ENCODE measurements around the gene HINT3.
"Not testable (repeated sequence)": the region's sequence is repeated elsewhere in the genome, so short reads cannot be mapped to it uniquely, and the experiment has no call there.

Gene HINT3

DNA sequence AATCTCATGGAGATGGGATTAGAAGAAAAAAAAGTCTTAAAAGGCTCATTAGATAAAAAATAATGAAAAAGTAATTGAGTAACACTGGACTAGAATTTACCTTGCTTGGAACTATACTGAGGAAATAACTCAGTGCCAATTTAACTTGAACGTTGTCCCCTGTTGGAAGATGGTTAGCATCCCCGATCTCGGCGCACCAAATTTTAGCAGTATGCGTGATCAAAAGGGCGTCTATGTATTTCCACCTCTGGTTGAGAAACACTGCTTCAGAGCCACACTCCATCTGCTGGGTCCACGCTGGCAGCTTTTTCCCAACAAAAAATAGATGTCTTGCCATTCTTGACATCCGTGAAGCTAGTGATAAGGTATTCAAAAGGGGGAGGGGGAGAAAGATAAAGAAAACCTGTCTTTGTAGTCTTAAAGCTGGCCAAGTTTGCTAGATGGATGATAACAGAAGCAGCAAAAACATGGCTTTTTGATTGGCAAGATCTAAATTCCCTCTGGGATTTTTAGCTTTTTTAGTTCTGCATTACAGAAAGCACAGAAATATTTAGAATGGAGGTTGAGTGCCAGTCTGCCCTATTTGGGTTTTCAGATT lies 6.4 kb downstream of the HINT3 start:
- peaks cover 19% of the 10 kb centered on the region for H3K4me1 Mint-ChIP-seq
- no peak overlapping the region for H3K27ac Mint-ChIP-seq
- ATAC-seq (ENCODE audit: low read depth) (no peak), DNase-seq (ENCODE audit: low spot score in 2 of 2) (no peak)
- H3K36me3 Mint-ChIP-seq, result peaks cover 7% of the 10 kb centered on the region
- no peaks in the 10 kb centered on the region for H3K27me3 Mint-ChIP-seq
- no peaks in the 10 kb centered on the region for H3K9me3 Mint-ChIP-seq
- H3K4me3 Mint-ChIP-seq, result no peak overlapping the region

DNA sequence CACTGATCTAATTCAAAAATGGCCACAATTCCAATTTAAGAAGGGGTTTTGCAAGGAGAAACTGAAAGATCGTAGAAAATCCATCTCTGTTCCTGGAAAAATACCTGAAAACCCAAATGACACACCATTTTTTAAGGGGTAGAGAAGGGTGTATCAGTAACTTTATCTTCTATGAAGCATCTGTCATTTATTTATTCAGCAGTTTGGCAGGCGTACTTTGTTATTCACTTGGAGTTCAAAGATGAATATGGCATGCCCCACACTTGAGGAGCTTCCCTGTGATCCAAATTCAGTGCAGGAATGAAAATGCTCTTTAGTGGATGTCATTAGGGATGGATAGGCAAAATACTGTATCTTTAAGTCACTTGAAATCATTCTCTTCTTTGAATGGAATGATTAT lies 7.2 kb downstream of the HINT3 start:
- Mint-ChIP-seq H3K4me3 (no peak overlapping the region), H3K27me3 (no peaks in the 10 kb centered on the region), H3K27ac (no peak overlapping the region), H3K36me3 (peaks cover 11% of the 10 kb centered on the region), H3K9me3 (no peaks in the 10 kb centered on the region), H3K4me1 (peaks cover 27% of the 10 kb centered on the region)
- DNase-seq (ENCODE audit: low spot score in 2 of 2) (no peak), ATAC-seq (ENCODE audit: low read depth) (no peak)

DNA sequence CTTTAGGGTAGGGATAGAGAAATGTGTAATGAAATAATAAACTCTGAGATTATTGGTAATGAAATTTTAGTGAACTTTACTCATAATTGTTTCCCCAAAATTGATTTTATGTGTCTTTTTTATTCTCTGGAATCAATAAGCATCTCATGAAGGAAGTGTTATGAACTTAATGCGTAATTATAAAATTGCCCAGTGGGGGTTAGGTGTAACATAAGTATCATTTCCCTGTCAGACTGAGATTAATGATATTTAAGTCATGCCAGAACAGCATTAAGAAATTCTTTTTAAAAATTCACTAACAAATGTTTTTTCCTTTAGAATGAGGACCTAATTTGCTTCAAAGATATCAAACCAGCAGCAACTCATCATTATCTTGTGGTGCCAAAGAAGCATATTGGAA lies 10.0 kb downstream of the HINT3 start:
- Mint-ChIP-seq H3K4me1 (peaks cover 37% of the 10 kb centered on the region), H3K9me3 (no peaks in the 10 kb centered on the region), H3K36me3 (peaks cover 14% of the 10 kb centered on the region), H3K4me3 (no peak overlapping the region), H3K27ac (no peak overlapping the region), H3K27me3 (no peaks in the 10 kb centered on the region)
- no peak for ATAC-seq (ENCODE audit: low read depth)
- DNase-seq (ENCODE audit: low spot score in 2 of 2), result no peak

DNA sequence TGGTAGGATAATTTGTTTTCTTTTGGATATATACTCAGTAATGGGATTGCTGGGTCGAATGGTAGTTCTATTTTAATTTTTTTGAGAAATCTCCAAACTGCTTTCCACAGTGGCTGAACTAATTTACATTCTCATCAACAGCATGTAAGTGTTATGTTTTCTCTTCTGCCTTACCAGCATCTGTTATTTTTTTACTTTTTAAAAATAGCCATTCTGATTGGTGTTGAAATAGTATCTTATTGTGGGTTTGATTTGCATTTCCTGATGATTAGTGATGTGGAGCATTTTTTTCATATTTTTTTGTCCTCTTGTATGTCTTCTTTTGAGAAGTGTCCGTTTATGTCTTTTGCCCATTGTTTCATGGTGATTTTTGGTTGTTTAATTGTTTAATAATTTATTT lies 11.9 kb downstream of the HINT3 start:
- peak overlapping the region; percentile 48 for H3K4me3 Mint-ChIP-seq
- peak overlapping the region; percentile 62 for H3K27ac Mint-ChIP-seq
- DNase-seq (ENCODE audit: low spot score in 2 of 2), result no peak
- H3K9me3 Mint-ChIP-seq, result no peaks in the 10 kb centered on the region
- ATAC-seq (ENCODE audit: low read depth), result peak; percentile 37
- H3K27me3 Mint-ChIP-seq, result no peaks in the 10 kb centered on the region
- peaks cover 29% of the 10 kb centered on the region for H3K4me1 Mint-ChIP-seq
- peaks cover 14% of the 10 kb centered on the region for H3K36me3 Mint-ChIP-seq

DNA sequence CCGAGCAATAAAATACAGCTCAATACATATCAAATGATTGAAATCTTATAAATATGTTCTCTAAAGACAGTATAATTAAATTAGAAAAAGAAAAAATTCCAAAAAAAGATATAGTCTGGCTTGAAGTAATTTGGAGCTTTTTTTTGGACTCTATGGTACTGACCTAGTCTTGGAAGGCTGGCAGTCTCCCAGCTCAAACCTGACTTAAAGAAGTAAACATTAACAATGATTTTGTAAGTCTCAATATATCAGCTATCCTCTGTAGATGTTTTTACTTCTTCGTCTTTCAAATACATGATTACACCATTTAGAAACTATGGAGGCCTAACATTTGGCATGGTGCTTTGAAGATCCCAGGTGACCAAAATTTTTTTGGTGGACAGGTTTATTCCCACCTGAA lies 14.2 kb downstream of the HINT3 start:
- ATAC-seq (ENCODE audit: low read depth) (no peak), DNase-seq (ENCODE audit: low spot score in 2 of 2) (no peak)
- Mint-ChIP-seq H3K36me3 (peaks cover 14% of the 10 kb centered on the region), H3K4me3 (no peak overlapping the region), H3K27ac (no peak overlapping the region), H3K9me3 (no peaks in the 10 kb centered on the region), H3K27me3 (no peaks in the 10 kb centered on the region), H3K4me1 (peaks cover 25% of the 10 kb centered on the region)

DNA sequence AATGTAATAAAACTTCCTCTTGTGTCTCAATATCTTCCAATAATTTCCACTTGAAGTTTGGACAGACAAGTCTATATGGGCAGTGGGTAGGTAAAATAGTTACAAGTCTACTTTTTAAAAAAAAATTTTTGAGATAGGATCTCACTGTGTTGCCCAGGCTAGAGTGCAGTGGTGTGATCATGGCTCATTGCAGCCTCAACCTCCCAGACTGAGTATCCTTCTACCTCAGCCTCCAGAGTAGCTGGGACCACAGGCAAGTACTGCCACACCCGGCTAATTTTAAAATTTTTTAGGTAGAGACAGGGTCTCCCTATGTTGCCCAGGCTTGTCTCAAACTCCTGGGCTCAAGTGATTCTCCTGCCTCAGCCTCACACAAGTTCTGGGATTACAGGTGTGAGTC lies 15.9 kb downstream of the HINT3 start:
- Mint-ChIP-seq H3K4me1 (peaks cover 23% of the 10 kb centered on the region), H3K36me3 (peaks cover 16% of the 10 kb centered on the region)
- not testable (repeated sequence) for H3K9me3 Mint-ChIP-seq; H3K4me3 Mint-ChIP-seq; H3K27ac Mint-ChIP-seq; H3K27me3 Mint-ChIP-seq; DNase-seq (ENCODE audit: low spot score in 2 of 2); ATAC-seq (ENCODE audit: low read depth)

DNA sequence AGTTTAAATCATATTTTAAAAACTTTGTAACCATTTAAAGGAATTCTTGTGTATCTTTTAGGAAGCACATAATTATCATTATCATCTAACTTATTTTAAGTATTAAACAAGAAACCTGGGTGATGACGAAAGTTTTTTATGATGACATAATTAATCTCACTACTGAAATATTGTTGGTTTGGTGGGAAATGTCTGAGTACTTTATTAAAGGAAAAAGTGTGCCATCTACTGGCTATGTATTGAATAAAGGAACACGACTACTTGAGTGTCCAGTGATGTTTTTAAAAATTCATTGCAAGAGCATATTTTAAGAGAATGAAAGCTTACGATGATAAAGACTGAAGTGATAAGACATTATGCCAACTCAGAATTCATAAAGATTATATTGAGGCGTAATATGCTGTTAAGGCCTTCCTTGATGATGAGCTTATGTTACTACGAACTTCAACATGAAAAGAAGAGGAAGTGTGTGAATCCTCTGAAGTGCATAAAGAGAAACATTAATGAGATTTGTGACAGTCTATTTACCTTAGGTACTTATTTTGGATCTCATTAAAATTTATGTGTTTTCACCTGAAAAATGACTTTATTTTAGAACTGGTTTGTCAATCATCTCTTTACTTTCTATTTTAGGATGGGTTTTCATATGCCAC lies 17.8 kb downstream of the HINT3 start:
- ATAC-seq (ENCODE audit: low read depth) (peak; percentile 71), DNase-seq (ENCODE audit: low spot score in 2 of 2) (peak in 1 of 2 donors; percentile 27)
- no peaks in the 10 kb centered on the region for H3K27me3 Mint-ChIP-seq
- H3K4me3 Mint-ChIP-seq, result no peak overlapping the region
- peaks cover 8% of the 10 kb centered on the region for H3K4me1 Mint-ChIP-seq
- H3K9me3 Mint-ChIP-seq, result no peaks in the 10 kb centered on the region
- H3K36me3 Mint-ChIP-seq, result peaks cover 4% of the 10 kb centered on the region
- H3K27ac Mint-ChIP-seq, result no peak overlapping the region

DNA sequence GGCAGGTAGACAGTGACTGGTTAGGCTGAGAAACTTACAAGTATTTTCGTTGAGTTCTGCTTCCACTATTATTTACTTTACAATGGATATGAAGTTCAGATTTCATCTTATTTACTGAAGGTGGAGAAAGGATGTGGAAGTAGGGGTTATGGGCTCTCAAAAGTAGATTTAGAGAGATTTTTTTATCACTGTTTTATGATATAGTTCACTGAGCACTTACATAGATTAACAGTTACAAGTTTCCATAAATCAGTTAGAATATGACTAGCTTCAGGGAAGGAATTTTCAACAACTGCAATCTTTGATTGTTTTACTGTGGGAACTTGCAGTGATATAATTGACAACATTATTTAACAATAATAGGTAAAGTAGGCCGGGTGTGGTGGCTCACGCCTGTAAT lies 22.5 kb downstream of the HINT3 start:
- DNase-seq (ENCODE audit: low spot score in 2 of 2) (no peak), ATAC-seq (ENCODE audit: low read depth) (no peak)
- H3K9me3 Mint-ChIP-seq, result no peaks in the 10 kb centered on the region
- no peak overlapping the region for H3K4me3 Mint-ChIP-seq
- no peaks in the 10 kb centered on the region for H3K27me3 Mint-ChIP-seq
- peaks cover 4% of the 10 kb centered on the region for H3K36me3 Mint-ChIP-seq
- no peak overlapping the region for H3K27ac Mint-ChIP-seq
- peaks cover 3% of the 10 kb centered on the region for H3K4me1 Mint-ChIP-seq

DNA sequence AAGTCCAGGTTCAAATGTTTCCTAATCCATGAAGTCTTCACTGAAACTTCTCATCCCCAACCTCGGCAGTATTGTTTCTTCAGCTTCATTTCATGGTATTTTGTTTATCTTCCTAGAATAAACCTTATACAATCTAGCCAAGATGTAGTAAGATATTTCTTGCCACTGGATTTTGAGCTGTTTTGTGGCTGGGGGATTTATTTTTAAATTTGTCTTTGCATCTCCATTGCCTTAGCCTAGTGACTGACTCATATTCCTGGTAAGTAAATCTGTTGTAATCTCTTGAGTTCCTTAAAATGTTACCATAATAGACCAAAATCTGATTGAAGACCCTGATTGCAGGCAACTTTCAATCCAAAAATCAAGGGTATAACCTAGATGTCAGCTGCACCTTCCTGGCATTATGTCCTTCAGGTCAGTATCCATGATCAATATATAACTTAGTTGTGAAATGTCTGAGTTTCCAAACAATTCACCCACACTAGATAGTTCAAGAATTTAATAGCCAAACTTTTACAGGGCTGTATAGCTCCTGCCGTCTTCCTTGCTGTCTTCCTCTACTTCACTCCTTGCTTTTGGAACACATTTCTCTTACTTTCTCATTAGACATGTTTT lies 25.1 kb downstream of the HINT3 start:
- no peaks in the 10 kb centered on the region for H3K4me1 Mint-ChIP-seq
- no peak overlapping the region for H3K4me3 Mint-ChIP-seq
- no peaks in the 10 kb centered on the region for H3K27me3 Mint-ChIP-seq

DNA sequence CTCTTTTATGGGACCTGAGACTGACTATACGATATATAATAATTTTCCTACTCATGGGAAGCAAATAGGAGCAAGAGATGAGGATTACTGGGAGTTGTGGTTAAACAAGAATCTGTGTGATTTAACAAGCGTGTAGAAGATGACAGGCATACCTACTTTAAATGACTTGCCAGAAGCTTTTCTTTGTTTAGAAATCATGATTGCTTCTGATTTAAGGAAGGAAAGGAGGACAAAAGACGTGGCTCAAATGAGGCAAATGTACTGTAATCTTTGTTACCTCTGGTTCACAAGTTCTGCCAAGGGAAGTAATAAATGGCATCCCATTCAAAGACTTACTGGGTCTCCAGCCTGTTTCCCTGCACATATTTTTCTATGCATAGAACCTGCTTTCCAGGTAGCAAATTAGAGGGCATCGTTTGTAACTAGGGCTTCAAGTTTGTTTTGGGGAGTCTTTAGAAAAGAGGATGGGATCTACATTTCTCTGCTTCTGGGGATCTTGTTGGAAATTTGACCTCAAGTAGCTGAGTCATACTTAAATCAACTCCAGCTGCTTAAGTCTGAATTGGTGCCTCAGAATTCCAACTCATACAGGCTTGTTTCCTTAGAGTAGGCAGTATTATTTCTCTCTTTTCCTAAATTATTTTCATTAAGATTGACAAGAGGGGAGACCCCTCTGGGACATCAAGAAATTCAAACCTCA lies 26.8 kb downstream of the HINT3 start:
- DNase-seq (ENCODE audit: low spot score in 2 of 2), result no peak
- H3K9me3 Mint-ChIP-seq, result no peaks in the 10 kb centered on the region
- no peak for ATAC-seq (ENCODE audit: low read depth)
- H3K4me1 Mint-ChIP-seq, result no peaks in the 10 kb centered on the region
- no peak overlapping the region for H3K27ac Mint-ChIP-seq
- H3K4me3 Mint-ChIP-seq, result no peak overlapping the region
- no peaks in the 10 kb centered on the region for H3K36me3 Mint-ChIP-seq
- H3K27me3 Mint-ChIP-seq, result no peaks in the 10 kb centered on the region

More for the DNA sequence above, 25.1 kb downstream of the HINT3 start:
- Mint-ChIP-seq H3K27ac (no peak overlapping the region), H3K9me3 (no peaks in the 10 kb centered on the region), H3K36me3 (peaks cover 4% of the 10 kb centered on the region)
- DNase-seq (ENCODE audit: low spot score in 2 of 2) (no peak), ATAC-seq (ENCODE audit: low read depth) (no peak)

DNA sequence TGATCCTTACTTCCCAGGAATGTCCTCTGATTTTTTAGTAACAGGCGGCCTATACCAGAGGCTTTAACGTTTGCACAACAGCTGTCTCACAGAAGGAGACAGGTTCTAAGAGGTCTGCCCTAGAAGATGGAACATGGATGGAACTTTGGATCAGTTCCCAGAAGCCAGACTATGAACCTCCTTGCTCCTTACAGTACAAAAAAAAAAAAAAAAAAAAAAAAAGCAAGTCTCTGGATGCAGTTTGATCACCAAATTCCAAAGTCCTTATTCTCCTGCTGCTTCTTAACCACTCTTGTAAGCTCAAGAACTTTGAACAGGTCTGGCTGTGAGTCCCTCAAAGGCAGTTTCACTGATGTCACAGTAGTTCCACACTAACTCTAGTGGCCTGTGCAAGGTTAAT lies 27.7 kb downstream of the HINT3 start:
- ATAC-seq (ENCODE audit: low read depth) (no peak), DNase-seq (ENCODE audit: low spot score in 2 of 2) (no peak)
- Mint-ChIP-seq H3K27me3 (no peaks in the 10 kb centered on the region), H3K4me3 (no peak overlapping the region), H3K27ac (no peak overlapping the region), H3K9me3 (no peaks in the 10 kb centered on the region), H3K4me1 (peaks cover 1% of the 10 kb centered on the region), H3K36me3 (no peaks in the 10 kb centered on the region)

DNA sequence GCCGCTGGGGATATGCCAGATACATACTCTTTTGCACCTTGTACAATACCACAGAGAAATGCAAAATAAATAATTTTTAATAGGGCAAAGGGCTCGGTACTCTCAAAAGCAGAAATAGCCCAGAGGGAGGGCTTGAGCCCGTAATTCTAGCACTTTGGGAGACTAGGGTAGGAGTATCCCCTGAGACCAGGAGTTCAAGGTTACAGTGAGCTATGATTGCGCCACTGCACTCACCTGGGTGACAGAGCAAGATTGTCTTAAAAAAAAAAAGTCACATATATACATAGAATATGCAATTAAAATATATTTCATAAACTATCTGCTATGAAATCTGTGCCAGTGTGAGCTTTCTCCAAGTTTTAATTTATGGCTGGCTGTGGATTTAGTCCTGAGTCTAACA lies 29.0 kb downstream of the HINT3 start:
- H3K27ac Mint-ChIP-seq, result no peak overlapping the region
- H3K4me3 Mint-ChIP-seq, result no peak overlapping the region
- DNase-seq (ENCODE audit: low spot score in 2 of 2), result no peak
- H3K4me1 Mint-ChIP-seq, result peaks cover 7% of the 10 kb centered on the region
- H3K9me3 Mint-ChIP-seq, result no peaks in the 10 kb centered on the region
- no peak for ATAC-seq (ENCODE audit: low read depth)
- H3K27me3 Mint-ChIP-seq, result no peaks in the 10 kb centered on the region
- no peaks in the 10 kb centered on the region for H3K36me3 Mint-ChIP-seq

DNA sequence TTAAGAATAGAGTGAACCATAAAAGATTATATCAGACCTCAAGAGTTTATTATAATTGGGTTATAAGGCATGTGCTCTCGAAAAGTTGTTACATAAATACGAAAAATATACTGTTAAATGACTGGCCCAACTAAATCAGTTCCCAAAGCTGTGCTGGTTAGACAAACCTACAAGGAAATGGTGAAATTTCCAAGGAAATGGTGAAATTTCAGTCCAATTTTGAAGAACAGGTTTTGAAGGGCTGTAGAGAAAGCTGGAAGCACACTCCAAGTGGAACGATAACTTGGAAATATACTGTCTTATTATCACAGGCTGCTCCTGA lies 29.4 kb downstream of the HINT3 start:
- Mint-ChIP-seq H3K4me1 (peaks cover 7% of the 10 kb centered on the region), H3K27ac (no peak overlapping the region), H3K36me3 (no peaks in the 10 kb centered on the region), H3K4me3 (no peak overlapping the region), H3K27me3 (no peaks in the 10 kb centered on the region), H3K9me3 (no peaks in the 10 kb centered on the region)
- ATAC-seq (ENCODE audit: low read depth) (no peak), DNase-seq (ENCODE audit: low spot score in 2 of 2) (no peak)

DNA sequence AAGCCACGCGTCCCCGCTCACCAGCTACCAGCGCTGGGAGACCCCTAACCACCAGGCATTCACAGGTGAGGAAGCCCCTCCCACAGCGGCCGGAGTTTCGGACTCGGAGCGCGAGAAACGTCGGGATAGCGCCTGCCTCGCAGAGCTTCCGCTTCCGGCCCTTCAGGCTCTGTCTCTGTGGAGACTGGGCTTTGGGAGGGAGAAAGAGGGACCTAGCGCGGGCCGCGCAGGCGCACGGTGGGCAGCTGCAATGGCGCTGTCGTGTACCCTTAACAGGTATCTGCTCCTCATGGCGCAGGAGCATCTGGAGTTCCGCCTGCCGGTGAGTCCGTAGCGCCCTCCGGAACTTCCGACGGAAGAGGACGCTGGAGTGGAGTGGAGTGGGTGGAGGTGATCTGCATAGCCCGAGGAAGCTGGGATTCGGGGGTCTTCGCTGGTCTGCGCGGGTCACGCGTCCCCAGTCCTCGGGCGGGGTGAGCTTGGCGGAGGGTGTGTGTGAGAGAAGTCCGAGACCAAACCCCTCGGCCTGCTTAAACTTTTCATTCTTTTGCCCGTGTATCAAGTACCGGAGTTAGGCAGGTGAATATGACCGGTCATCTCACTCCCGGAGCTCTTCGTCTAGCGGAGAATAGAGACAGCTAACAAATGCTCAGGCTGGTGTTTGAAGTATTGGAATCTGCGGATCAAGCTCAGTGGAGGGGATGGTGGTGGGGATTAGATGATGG lies 29.9 kb downstream of the HINT3 start, which contains the start of gene TRMT11:
Gene TRMT11 (plus strand): TSS at position 240 of the 725 bp plus-strand sequence. CDS start 11 bp downstream, at position 251.
- Mint-ChIP-seq H3K27me3 (no peaks in the 10 kb centered on the region), H3K36me3 (no peaks in the 10 kb centered on the region), H3K9me3 (no peaks in the 10 kb centered on the region), H3K27ac (no peak within 1 kb of the TSS), H3K4me1 (peaks cover 7% of the 10 kb centered on the region), H3K4me3 (no peak within 1 kb of the TSS)
- ATAC-seq (ENCODE audit: low read depth), result peak; percentile 91
- DNase-seq (ENCODE audit: low spot score in 2 of 2), result peak; percentile 64 to 67

All from memory B cell (primary cell).